Mucosa of stomach (tissue), 1 donor: ENCODE data around the gene DUOX1.

Source experiments
- H3K27me3 ChIP-seq: one replicate; pipeline ENCODE4 v1.7.0; 2013; ENCODE audit warnings: mild to moderate bottlenecking, low read length; ENCODE audit not compliant: control insufficient read depth, insufficient read depth
- H3K36me3 ChIP-seq: one replicate; pipeline ENCODE4 v1.7.0; 2013; ENCODE audit warnings: low read length; ENCODE audit not compliant: control insufficient read depth, insufficient read depth
- H3K4me1 ChIP-seq: one replicate; pipeline ENCODE4 v1.7.0; 2013; ENCODE audit warnings: mild to moderate bottlenecking, low read length; ENCODE audit not compliant: control insufficient read depth, insufficient read depth
- H3K4me3 ChIP-seq: one replicate; pipeline ENCODE4 v1.7.0; 2013; ENCODE audit warnings: low read length
- H3K9ac ChIP-seq: one replicate; pipeline ENCODE4 v1.7.0; 2013; ENCODE audit warnings: mild to moderate bottlenecking, low read length, moderate library complexity
- H3K9me3 ChIP-seq: one replicate; pipeline ENCODE4 v1.7.0; 2013; ENCODE audit warnings: mild to moderate bottlenecking, low read length, moderate library complexity; ENCODE audit not compliant: control insufficient read depth
- donor health status: Pancreatic carcinoma.

Gene DUOX1

GRCh38 chr15:45107941-45108630 lies 21.7 kb upstream of the DUOX1 start:
- Histone ChIP-seq H3K27me3 (peaks cover 42% of the 10 kb centered on the region), H3K9ac (no peak overlapping the region), H3K9me3 (no peaks in the 10 kb centered on the region), H3K36me3 (no peaks in the 10 kb centered on the region), H3K4me3 (no peak overlapping the region), H3K4me1 (peaks cover 35% of the 10 kb centered on the region)

DNA sequence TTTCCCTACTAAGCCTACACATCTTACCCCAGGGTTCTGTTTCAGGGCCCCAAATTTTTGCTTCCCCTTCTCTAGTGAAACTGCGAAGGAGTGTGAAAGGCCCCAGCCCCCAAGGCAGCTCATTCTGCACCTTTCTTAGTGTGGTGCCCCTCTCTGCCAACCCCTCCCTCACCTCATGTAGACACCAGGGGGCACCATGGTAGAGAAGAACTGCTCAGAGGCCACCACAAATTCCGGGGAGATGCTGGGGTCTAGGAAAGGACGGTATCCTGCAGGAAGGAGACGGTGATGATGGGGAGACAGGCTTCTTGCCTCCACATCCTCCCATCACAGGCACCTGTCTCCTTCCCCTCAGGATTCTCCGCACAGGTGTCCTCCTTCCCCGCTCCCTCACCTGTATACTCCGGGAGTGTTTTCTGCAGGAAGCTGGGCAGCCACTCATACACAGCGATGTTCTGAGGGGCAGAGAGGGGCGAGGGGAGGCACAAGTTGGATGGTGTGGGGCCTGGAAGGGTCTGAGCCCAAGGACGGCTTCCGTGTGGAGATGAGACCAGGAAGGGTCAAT lies 19.5 kb upstream of the DUOX1 start:
- Histone ChIP-seq H3K9ac (no peak overlapping the region), H3K27me3 (peaks cover 65% of the 10 kb centered on the region), H3K4me3 (no peak overlapping the region), H3K4me1 (peaks cover 36% of the 10 kb centered on the region), H3K36me3 (no peaks in the 10 kb centered on the region), H3K9me3 (no peaks in the 10 kb centered on the region)

- Histone ChIP-seq H3K4me3 (no peak overlapping the region), H3K4me1 (peaks cover 37% of the 10 kb centered on the region), H3K9me3 (no peaks in the 10 kb centered on the region), H3K36me3 (no peaks in the 10 kb centered on the region), H3K9ac (no peak overlapping the region), H3K27me3 (peaks cover 77% of the 10 kb centered on the region)
Observed at GRCh38 chr15:45111390-45112142, 18.2 kb upstream of the DUOX1 start.

DNA sequence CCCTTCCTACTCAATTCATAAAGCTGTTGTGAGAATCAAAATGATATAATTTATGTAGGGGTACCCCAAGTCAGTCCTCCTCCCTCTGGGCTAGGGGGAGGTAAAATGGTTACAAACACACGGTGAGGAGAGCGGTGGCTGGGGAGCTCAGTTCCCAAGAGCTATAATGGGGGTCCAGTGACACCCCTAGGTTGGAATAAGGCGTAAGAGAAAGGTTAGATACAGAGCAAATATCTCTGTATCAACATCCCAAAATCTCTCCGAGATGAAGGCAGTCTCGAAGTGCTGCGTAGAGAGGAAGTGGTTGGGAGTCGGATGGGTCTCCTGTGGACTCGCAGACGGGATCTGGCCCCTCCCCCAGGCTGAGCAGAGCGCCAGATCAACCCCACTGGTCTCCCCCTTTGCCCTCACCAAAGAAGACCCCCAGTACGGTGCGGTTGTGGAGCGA lies 17.6 kb upstream of the DUOX1 start:
- H3K4me3 ChIP-seq: no peak overlapping the region
- no peaks in the 10 kb centered on the region for H3K36me3 ChIP-seq
- peaks cover 43% of the 10 kb centered on the region for H3K4me1 ChIP-seq
- peaks cover 79% of the 10 kb centered on the region for H3K27me3 ChIP-seq
- H3K9ac ChIP-seq: peak overlapping the region; percentile 5
- H3K9me3 ChIP-seq: no peaks in the 10 kb centered on the region

DNA sequence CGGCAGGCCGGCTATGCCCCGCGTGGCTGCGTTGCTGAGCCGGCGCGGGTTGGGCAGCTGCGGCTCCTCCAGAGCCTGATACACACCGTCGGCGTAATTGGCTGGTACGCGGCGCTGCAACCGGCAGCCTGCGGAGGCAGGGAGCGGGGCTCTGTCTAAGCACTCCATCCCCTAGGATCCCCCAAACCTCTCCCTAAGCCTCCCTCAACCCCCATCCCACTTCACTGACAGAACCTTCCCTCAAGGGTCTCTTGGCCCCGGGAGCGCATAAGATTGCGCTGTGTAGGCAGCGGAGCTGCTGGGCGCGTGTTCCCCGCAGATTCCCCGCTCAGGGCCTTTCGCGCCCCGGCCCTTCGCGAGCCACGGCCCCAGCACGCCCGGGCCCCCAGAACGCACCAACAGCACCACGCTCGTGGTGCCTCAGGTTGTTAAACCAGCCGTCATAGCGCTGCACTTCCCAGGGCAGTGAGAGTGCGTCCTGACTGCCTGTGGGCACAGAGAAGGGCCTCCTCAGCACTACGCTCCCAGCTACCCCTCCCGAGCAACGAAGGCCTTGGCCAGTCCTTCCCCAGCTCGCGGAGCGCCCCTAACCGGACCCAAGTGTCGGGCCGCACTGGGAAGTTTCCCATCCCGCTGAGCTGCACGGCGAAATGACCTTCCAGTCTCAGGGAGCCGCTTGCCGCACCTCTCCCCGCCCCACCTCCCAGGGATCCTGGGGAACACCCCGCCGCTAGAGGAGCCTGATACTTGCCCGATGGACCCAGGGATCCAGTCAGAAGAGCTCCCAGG lies 17.0 kb upstream of the DUOX1 start:
- H3K4me1 ChIP-seq: peaks cover 49% of the 10 kb centered on the region
- peaks cover 85% of the 10 kb centered on the region for H3K27me3 ChIP-seq
- no peak overlapping the region for H3K4me3 ChIP-seq
- no peaks in the 10 kb centered on the region for H3K36me3 ChIP-seq
- no peaks in the 10 kb centered on the region for H3K9me3 ChIP-seq
- H3K9ac ChIP-seq: peak overlapping the region; percentile 5

DNA sequence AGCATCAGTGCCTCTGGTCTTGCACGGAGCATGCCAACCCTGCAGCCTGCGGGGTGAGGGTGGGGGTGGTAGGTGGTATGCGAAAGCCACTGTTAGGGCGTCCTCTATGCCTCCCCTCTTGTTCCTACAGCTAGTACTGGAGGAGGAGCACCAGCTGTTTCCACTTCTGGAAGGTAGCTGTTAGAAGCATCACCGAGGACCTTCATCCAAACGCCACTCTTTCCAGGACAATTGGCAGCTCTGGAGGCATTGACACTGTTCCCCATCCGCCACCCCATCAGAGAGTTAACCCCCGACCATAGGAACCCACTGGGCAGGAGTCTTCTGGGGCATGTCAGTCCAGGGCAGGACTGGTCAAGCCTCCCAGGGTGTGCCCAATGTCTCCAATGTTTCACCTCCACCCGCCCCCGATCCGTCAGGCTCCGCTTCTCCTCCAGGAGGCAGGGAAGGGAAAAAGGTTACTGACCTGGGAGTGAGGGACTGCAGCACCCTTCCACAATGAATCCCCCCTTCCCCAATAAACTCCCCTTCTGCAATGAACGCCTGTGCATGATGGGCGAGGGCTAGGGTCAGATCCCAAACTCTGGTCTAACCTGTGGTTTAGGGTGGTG lies 16.3 kb upstream of the DUOX1 start:
- Histone ChIP-seq H3K4me3 (no peak overlapping the region), H3K9me3 (no peaks in the 10 kb centered on the region)

DNA sequence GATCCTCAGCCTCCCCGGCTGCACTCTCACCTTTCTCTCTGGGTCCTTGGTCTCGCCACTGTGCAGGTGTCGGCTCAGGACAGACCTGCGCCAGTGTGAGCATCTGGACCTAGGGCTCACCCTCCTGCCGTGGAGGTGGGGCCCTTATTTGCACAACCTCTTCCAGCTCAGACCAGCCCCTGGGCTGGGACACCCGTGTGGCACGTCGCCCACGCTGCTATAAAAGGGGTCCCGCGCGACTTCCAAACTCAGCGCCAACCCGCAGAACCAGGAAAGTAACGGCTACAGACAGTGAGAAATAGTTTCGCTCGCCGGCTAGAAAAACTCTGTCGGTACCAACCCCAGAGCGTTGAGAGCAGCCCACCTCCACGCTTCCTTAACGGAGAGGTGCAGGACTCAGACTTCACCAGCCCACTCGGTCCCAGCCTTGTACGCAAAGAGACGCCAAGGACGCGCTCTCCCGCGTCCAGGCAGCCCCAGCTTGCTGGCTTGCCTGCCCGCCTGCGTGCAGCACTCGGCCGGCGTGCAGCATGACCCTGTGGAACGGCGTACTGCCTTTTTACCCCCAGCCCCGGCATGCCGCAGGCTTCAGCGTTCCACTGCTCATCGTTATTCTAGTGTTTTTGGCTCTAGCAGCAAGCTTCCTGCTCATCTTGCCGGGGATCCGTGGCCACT lies 15.6 kb upstream of the DUOX1 start, which contains the start of the genes DUOX2 and DUOXA2:
DUOX2 (minus strand) TSS at position 97 of the 675 bp plus-strand sequence. CDS start 761 bp downstream, outside the sequence.
DUOXA2 (plus strand) TSS at position 251 of the 675 bp plus-strand sequence; CDS start at position 531, 280 bp downstream.
- Histone ChIP-seq H3K9ac (peak within 1 kb of the TSS; percentile 5), H3K4me1 (peaks cover 50% of the 10 kb centered on the region), H3K4me3 (no peak within 1 kb of the TSS), H3K27me3 (peaks cover 81% of the 10 kb centered on the region), H3K9me3 (no peaks in the 10 kb centered on the region), H3K36me3 (no peaks in the 10 kb centered on the region)

More for the DNA sequence above, 16.3 kb upstream of the DUOX1 start:
- Histone ChIP-seq H3K9ac (peak overlapping the region; percentile 5), H3K36me3 (no peaks in the 10 kb centered on the region), H3K27me3 (peaks cover 81% of the 10 kb centered on the region), H3K4me1 (peaks cover 50% of the 10 kb centered on the region)

- Histone ChIP-seq H3K4me3 (no peak overlapping the region), H3K9ac (no peak overlapping the region), H3K27me3 (peaks cover 77% of the 10 kb centered on the region), H3K36me3 (no peaks in the 10 kb centered on the region), H3K9me3 (no peaks in the 10 kb centered on the region), H3K4me1 (peaks cover 50% of the 10 kb centered on the region)
Observed at GRCh38 chr15:45114751-45115085, 15.1 kb upstream of the DUOX1 start.

DNA sequence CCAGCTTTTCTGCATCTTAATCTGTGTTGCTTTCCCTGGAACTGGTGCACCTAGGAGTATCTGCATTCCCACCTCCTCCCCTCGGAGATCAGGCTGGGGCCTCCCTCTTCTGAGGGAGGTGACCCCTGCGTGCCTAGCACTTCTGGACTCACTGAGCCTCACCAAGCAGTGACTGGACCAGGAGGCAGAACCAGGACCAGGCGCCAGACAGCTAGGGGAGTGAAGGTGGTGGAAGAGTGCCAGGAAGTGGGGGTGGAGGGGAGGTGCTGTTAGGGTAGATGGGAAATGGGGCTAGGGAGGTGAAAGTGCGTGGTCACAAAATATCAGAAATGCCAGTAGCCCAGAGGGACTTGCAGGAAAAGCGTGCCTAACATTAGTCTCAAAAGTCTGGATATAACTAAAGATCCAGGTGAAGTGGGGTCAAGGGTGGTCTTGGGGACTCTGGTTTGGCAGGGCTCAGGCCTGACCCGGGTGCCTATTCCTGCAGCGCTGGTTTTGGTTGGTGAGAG lies 14.4 kb upstream of the DUOX1 start:
- H3K36me3 ChIP-seq: no peaks in the 10 kb centered on the region
- peaks cover 70% of the 10 kb centered on the region for H3K27me3 ChIP-seq
- H3K4me1 ChIP-seq: peaks cover 50% of the 10 kb centered on the region
- no peak overlapping the region for H3K9ac ChIP-seq
- no peaks in the 10 kb centered on the region for H3K9me3 ChIP-seq
- H3K4me3 ChIP-seq: no peak overlapping the region

GRCh38 chr15:45116006-45116481 lies 13.8 kb upstream of the DUOX1 start:
- no peaks in the 10 kb centered on the region for H3K36me3 ChIP-seq
- peaks cover 67% of the 10 kb centered on the region for H3K27me3 ChIP-seq
- H3K9me3 ChIP-seq: no peaks in the 10 kb centered on the region
- no peak overlapping the region for H3K9ac ChIP-seq
- H3K4me3 ChIP-seq: no peak overlapping the region
- H3K4me1 ChIP-seq: peaks cover 50% of the 10 kb centered on the region
